GM18505 (cell line): ENCODE results near the gene GRIK1.

Experiments used
- ATAC-seq: cut with Tn5 transposase; IDR thresholded peaks from one replicate; pipeline ENCODE4 v1.9.1; 2021; ENCODE audit not compliant: unreplicated experiment
- POLR2A ChIP-seq: IDR thresholded peaks from 4 replicates; pipeline ENCODE4 v1.6.1; 2011; ENCODE audit warnings: borderline replicate concordance; ENCODE audit not compliant: insufficient read depth, insufficient read length; ENCODE audit errors: extremely low read depth

GRIK1 gene

DNA sequence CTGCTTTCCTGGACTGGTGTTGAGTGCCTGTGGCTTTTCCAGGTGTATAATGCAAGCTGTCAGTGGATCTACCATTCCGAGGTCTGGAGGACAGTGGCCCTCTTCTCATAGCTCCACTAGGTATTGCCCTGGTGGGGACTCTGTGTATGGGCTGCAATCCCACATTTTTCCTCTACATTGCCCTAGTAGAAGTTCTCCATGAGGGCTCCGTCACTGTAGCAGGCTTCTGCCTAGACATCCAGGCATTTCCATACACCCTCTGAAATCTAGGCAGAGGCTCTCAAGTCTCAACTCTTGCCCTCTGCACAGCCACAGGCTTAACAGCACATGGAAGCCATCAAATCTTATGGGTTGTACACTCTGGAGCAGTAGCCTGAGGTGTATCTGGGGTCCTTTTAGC lies 107.6 kb downstream of the GRIK1 start:
- ATAC-seq, result no peak

DNA sequence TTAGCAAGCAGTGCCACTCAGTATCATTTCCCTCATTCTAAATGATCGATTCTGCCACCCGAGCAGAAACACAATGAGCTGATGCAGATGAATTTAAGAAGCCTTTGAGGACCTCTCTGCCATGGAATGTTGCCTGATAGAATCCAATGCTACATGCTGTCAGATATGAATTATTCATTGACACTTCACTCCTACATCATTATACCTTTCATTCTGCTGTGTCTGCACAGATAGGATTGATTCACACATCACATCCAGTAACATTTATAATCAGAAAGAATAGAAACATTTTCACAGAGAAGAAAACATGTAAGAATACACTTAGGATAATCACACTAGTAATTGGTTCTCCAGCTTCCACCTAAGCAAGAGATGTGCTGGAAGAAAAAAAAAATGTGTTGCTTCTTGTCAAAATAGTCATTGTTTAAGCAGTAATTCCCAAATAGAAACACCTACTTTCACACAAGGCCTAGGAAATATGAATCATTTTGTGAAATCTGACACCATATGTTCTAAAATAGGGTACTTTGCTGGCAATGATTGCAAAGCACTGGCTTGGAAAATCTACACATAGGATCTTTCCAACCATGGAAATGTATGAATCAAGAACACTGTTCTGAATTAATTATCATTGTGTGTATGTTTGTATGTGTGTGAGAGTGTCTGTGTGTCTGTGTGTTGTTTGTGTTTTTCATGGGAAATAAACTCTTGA lies 110.1 kb downstream of the GRIK1 start:
- no peak for ATAC-seq
- TF ChIP-seq POLR2A, result no peak

More for the DNA sequence above, 107.6 kb downstream of the GRIK1 start:
- TF ChIP-seq POLR2A, result no peak

GRCh38 chr21:29827647-29828046 lies 112.1 kb downstream of the GRIK1 start:
- TF ChIP-seq POLR2A, result no peak
- no peak for ATAC-seq

GRCh38 chr21:29827236-29827635 lies 112.6 kb downstream of the GRIK1 start:
- no peak for TF ChIP-seq POLR2A
- no peak for ATAC-seq

GRCh38 chr21:29826386-29826785 lies 113.4 kb downstream of the GRIK1 start:
- no peak for ATAC-seq
- no peak for TF ChIP-seq POLR2A

DNA sequence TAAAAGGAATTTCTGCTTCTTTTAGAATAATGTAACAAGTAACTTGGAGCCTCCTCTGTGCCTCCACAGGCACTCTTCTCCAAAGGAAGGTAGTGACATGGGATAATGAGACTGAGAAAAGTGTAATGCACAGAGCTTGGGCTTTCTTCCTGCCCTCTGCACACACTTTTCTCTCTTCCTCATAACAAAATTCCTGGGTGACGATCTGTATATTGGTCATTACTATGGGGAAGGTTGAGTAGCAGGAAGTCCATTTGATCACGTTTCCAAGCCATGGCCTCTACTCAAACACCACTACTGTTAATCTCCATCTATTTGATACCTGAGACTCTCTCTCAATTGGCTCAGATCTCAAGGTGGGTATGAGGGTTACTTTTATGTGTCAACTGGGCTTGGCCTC lies 113.9 kb downstream of the GRIK1 start:
- ATAC-seq, result no peak
- no peak for TF ChIP-seq POLR2A

GRCh38 chr21:29825345-29825744 lies 114.5 kb downstream of the GRIK1 start:
- TF ChIP-seq POLR2A, result no peak
- ATAC-seq, result no peak

DNA sequence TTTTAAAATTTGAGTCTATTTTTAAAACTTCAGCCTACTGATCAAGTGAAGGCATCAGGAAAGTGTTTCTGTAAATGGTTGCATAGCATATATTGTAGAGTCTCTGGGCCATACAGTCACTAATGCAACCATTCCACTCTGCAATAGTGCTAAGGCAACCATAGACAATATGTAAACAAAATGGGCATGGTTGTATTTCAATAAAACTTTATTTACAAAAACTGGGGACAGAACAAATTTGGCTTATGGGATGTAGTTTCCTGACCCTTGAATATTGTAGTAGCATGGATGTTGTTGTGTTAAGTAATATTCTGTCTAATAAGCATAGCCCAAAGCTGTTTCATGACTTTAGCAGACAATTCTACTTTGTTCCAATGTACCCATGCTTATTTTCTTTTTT lies 117.7 kb downstream of the GRIK1 start:
- no peak for ATAC-seq
- TF ChIP-seq POLR2A, result no peak

DNA sequence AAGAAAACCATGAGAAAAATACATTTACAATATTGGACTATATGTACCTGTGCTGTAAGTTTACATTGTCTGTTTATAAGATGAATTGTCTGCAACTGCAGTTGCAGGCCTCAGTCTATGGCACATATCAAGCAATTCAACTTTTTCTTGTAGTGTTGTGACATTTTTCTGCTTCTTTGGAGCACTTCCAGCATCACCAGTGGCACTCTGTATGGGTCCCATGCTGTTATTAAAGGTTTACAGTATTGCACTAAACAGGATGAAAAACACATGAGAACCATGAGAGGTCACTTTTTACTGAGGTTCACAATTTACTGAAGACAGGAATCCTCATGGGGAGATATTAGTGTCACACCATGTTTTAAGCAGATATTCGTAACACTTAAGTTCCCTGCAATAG lies 118.6 kb downstream of the GRIK1 start:
- TF ChIP-seq POLR2A, result no peak
- ATAC-seq, result no peak

DNA sequence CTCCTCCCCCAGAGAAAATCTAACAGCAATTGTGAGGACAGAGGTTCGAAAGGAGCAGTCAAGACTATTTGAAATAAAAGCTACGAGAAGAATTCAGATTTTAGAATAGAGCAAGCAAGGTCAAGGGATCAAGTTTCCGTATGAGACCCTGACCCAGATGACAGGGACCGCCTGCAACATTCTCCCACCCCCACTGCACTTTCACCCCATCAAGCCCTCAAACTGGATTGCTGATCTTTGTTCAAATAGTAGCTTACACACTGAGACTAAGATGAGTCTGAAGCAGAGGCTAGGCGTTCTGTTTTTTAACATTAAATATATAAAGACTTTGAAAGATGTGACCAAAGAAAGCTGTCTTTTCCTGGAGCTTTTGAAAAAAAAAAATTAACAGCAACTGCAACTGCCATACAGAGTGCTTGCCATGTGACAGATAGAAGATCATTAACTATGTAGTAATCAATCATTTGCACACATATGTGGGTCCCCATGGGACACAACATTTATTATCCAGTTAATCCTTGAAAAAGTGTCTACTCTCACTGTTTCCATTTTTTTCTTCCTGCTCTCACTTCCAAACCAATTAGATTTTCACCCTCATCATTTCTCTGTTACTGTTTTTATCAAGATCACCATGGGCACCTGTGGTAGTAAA lies 120.0 kb downstream of the GRIK1 start:
- no peak for TF ChIP-seq POLR2A
- no peak for ATAC-seq

DNA sequence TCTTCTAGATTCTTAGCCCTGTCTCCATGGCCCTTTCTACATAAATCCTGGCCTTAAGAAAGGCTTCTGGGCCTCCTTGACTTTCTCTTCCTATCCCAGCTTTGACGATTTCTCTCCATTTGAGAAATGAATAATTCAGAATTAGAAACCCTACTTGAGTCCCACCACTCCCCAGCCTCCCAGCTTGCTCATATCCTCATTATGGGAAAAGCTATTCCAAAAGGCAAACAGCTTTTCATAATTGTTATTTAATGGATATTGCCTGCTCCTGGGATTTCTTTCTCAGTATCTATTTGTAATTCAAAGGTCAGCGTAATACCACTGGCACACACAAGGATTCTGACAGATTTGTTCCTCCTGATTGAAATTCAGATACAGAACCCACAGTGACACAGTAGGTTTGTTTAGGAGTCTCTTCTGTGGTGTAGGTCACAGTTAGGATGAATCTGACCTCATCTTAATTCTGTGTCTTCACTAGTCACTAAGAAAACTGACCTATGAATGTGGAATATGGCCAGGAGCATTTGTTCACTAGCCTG lies 121.3 kb downstream of the GRIK1 start:
- ATAC-seq, result no peak
- no peak for TF ChIP-seq POLR2A

DNA sequence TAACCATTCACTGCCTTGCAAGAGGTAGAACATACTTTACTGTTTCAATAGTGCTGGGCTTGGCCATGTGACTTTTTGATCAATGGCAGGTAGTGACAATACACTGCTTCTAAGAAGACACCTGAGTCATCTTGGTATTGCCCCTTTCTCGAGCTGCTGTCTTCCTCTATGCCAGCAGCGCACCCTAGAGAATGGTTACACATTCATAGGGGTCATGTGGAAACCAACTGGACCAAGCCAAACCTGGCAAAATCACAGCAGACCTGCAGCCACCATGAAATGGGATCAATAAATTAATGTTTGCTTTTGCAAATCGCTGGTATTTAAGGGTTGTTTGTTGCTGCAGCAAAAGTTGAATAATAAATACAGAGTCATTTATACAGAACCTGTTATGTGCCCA lies 122.3 kb downstream of the GRIK1 start:
- TF ChIP-seq POLR2A, result no peak
- no peak for ATAC-seq

- TF ChIP-seq POLR2A, result no peak
- no peak for ATAC-seq
These were observed 126.8 kb downstream of the GRIK1 start for GRCh38 chr21:29812947-29813346.

DNA sequence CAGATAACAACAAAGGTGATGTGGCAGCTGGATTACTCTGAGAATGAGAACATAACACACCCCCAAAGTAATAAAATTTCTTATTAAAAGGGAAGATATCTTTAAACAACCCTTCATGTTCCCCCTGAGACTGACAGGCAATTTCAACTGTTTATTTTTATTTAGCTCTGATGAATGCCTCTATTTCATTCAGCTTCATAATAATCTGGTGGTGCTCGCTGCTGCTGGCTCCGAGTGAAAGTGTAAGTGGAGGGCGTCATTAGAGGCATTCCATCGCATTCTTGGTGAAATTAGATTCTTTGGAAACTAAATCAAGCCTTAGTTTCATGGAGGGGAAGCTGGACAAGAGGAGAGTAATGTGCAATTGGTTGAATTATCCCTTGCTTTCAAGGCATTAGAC lies 128.9 kb downstream of the GRIK1 start:
- ATAC-seq, result no peak
- TF ChIP-seq POLR2A, result no peak
